HuH-7.5 (cell line): ENCODE results near the gene ARHGEF16.

ENCODE experiments used
- DNase-seq: peaks from one replicate; pipeline ENCODE4 v3.0.0; 2011; ENCODE audit warnings: low spot score

ARHGEF16 gene

DNA sequence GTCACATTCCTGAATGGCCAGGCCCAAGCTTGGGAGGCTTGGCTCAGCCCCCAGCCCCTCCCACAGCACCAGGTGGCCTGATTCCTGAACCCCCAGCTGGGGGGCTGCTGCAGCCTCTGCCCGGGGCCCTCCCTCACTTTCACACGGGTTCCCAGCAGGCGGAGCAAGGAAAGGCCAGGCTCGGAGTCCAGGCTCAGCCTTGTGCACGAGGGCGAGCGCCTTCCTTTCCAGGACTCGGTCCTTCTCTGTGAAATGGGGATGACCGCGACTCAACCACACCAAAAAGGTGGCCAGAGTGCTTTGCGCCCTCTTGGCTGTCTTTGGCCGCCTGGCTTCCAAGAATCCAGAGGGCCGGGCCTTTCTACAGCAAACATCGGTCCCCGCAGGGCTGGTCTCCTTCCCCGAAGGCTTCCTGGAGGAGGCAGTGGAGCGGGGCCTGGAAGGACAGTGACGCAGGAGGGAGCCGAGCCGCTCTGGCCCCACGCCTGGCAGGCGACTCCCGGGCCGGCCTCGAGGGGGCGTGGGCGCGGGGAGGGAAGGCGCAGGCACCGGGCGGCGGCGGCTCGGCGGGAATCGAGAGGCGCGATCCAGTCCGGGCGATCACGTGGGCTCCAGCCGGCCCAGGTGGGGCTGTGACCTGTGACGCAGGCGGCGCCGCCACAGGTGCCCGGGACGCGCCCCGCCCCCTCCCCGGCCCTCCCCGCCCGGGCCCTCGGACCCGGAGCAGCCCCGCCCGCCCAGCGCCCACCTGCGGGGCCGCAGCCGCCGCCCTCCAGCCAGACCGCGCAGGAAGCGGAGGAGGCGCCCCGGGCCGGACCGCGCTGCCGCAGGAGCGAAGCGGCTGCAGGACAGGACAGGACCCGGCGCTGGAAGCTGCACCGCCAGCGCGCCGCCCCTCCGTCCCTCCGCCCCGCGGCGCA is at the start of gene ARHGEF16:
ARHGEF16 (plus strand) TSS at position 775 of the 920 bp plus-strand sequence. CDS start 8,420 bp downstream, outside the sequence.
- peak; percentile 85 for DNase-seq

DNA sequence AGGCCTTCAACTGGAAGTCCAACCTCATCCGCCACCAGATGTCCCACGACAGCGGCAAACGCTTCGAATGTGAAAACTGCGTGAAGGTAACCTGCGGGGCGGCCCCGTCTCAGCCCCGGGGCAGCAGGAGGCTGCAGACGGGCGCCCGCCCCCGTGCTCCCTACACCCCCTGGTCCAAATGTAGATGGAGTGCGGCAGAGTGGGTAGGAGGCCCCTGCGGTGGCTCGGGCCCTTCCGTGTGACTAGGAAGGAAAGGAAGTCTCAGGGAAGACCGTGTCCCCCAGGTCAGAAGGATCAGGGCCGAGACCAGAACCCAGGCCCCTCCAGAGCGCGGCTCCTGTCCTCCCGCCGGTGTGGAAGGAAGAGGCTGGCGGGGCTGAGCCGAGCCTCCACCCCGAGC is 49.7 kb upstream of the ARHGEF16 start:
- DNase-seq: no peak

DNA sequence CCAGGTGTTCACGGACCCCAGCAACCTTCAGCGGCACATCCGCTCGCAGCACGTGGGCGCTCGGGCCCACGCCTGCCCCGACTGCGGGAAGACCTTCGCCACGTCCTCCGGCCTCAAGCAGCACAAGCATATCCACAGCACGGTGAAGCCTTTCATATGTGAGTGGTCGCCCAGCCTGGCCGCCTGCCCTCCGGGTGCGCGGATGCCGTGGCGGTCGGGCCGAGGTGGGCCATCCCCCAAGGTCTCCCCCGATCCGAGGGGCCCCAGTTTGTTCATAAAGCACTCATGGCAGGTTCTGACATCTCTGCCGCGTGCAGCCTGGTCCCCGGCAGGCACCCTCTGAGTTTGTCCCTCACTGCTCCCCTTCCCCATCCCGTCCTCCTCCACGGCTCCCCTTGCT is 49.0 kb upstream of the ARHGEF16 start:
- DNase-seq: no peak

DNA sequence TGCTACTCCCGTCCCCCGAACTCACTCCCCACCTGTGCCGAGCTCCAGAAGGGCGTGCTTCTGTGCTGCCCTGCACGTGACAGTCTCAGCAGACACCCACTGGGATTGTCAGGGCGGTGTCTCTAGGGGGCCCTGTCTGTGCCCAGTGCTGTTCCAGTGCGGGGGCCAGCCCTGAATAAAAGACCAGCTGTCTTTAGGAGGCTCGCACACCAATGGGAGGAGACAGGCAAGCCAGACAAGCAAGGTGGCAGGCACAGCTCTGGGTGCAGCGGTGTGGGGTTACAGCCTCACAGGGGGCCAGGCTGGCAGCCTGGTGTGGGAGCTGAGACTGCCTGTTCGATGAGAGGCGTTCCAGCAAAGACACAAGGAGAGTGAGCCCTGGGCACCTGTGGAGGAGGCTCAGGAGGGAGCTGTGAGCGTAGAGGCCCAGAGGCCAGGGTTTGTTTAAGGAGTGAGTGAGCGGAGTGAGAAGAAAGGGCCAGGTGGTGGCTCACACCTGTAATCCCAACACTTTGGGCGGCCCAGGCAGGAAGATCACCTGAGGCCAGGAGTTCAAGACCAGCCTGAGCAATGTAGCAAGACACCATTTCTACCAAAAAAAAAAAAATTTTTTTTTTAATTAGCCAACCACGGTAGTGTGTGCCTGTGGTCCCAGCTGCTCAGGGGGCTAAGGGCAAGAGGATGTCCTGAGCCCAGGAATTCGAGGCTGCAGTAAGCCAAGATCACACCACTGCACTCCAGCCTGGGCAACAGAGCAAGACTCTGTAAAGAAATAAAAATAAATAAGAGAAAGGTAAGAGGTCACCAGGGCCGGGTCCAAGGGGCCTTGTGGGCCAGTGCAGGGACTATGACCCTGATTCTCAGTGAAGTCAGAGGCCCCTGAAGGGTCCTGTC is 48.2 kb upstream of the ARHGEF16 start:
- DNase-seq: no peak

DNA sequence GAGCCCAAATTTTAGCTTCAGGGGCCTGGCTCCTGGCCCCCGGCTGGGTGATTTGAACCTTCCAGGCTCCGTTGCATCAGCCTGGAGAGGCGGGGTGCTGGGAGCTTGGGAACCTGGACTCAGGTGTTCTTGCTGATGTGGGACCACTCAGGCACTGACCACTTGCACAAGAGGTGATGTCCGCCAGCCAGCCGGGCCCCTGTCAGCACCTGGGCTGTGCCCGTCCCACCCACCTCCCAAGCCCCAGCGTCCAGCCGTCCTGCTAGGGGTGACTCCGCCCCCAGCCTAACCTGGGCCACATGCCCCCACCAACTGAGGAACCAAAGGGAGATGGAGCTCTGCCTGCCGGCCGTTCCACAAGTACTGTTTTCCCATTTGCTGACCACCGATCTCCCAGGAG is 47.4 kb upstream of the ARHGEF16 start:
- DNase-seq: no peak

DNA sequence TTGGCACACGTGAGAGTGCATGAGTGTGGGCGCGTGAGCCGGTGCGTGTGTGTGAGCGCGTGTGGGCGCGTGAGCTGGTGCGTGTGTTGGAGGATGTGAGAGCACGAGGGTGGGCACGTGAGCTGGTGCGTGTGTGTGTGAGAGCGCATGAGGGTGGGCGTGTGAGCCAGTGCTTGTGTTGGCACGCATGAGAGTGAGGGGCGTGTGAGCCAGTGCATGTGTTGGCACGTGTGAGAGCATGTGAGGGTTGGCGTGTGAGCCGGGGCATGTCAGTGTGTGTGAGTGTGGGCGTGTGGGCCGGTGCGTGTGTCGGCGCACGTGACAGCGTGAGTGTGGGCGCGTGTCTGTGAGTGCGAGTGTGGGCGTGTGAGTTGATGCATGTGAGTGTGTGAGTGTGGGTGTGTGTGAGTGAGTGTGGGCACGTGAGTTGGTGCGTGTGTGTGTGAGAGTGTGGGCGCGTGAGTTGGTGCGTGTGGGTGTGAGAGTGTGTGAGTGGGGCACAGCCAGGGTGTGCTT is 45.7 kb upstream of the ARHGEF16 start:
- DNase-seq: no peak

DNA sequence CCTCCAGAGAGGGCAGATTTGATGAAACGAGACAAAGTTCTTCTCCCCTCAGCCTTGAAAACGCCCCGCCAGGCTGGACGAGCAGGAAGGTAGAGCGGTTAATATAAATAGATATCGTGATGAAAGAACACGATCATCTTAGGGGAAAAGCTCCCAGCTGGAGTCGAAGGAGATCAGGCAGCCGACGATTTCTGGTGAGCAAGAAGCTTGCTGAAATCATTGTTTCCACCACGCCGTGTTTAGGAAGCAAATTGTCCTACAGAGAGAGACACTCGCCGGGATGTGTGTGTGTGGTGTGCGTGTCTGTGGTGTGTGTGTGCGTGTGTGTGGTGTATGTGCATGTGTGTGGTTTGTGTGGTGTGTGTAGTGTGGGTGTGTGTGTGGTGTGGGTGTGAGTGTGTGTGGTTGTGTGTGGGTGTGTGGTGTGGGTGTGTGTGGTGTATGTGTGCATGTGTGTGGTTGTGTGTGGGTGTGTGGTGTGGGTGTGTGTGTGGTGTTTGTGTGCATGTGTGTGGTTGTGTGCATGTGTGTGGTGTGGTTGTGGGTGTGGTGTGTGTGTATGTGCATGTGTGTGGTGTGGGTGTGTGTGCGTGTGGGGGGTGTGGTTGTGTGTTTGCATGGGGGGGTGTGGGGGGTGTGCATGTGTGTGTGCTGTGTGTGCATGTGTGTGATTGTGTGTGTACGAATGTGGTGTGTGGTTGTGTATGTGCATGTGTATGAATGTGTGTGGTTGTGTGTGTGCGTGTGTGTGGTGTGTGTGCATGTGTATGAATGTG is 44.9 kb upstream of the ARHGEF16 start:
- DNase-seq: no peak

DNA sequence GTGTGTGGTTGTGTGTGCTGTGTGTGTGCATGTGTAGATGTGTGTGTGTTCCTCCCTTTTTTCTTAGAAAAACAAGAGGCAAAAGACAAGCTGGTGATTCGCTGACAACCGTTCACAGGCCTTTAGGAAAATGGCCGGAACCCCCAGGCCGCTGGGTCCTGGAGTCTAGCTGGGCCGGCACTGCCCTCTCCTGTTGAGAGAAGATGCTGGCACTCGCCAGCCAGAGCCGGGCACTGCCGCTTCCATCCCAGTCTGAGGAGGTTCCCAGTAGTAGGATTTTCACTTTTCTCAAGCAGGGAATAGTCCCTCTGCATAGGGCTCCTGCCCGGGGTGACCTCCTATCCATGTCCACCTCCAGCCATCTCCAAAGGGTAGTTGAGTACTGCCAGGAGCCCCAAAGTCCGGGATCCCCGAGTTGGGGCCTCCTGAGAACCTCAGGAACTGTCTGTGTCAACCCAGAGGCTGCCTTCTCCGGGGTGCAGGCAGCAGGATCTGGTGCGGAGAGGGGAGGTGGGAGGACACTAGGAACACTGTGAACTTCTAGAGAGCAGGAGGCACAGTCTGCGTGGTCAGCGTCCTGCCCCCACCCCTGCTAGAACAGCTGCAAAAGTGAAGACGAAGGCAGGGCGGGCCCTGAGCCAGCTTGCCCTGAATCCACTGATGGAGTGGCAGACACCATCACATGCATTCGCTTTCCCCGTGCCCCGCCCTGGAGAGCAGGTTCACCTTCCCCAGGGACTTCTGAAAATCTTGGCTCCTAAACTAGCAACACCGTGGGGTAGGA is 44.1 kb upstream of the ARHGEF16 start:
- peak; percentile 93 for DNase-seq

DNA sequence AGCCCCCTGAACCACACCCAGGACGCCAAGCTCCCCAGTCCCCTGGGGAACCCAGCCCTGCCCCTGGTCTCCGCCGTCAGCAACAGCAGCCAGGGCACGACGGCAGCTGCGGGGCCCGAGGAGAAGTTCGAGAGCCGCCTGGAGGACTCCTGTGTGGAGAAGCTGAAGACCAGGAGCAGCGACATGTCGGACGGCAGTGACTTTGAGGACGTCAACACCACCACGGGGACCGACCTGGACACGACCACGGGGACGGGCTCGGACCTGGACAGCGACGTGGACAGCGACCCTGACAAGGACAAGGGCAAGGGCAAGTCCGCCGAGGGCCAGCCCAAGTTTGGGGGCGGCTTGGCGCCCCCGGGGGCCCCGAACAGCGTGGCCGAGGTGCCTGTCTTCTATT is 42.7 kb upstream of the ARHGEF16 start:
- no peak for DNase-seq

DNA sequence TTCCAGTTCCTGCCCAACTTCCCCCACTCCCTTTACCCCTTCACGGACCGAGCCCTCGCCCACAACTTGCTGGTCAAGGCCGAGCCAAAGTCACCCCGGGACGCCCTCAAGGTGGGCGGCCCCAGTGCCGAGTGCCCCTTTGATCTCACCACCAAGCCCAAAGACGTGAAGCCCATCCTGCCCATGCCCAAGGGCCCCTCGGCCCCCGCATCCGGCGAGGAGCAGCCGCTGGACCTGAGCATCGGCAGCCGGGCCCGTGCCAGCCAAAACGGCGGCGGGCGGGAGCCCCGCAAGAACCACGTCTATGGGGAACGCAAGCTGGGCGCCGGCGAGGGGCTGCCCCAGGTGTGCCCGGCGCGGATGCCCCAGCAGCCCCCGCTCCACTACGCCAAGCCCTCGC is 42.1 kb upstream of the ARHGEF16 start:
- no peak for DNase-seq

DNA sequence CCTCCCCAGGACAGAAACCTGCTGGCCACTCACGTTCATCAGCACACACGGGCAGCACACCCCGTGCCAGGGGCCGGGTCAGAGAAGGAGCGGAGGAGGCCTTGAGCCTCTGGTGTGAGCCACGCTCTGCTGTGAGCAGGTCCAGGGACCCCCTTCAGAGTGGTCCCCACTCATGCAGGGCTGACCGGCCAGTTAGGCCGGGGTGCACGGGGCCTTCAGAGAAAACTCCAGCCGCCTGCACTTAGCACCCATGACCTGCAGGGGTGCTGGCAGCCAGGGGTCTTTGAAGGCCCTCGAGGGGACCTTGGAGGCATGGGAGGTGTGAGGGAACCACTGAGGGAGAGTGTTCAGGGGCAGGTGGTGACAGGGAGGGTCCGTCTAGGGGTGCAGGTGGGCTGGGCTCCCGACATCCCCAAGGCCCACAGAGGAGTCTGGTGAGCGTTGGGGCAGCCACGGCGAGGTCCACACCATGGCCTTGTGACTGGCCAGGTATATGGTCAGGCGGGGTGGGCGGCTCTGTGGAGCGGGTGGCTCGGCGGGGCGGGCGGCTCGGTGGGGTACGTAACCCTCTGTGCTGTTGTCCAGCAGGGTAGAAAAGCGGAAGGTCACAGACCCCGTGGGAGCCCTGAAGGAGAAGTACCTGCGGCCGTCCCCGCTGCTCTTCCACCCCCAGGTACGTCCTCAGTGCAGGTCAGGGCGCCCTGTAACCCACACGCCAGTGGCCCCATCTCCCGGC is 40.3 kb upstream of the ARHGEF16 start:
- no peak for DNase-seq

DNA sequence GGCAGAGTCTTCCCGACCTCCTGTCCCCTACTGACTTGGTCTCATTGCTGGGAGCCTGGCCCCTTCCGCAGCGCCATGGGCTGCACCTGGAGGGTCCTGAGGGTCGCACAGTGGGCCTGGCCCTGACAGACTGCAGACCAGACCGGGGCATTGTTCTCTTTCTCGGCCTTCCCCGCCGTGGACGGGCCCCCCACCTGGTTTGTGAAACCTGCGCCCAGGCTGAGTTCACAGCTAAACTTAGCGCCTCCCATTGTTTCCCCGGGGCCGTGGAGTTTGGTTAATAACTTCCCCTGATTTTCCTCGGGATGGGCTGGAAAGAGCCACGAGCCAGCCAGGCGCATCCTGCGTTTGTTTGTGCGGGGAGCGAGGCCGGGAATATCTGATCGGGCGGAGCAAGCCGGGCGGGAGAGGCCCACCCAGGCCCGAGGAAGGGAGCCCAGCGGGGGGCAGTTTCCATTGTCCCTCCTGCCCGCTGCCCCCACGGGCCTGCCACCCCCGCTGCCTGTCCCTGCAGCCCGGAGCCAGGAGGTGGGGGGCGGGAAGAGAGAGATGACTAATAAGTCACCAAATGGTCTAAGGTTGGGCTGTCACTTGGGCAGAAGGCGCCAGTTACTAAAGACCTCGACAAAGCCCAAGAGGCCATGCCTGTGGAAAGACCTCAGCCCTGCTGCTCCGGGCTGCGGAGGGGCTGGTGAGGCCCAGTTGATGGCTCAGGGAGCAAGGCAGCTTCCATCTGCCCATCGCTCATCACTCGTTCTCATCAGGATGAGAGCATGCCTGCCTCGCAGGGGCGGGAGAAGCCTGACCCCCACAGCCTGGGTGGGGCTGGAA is 39.0 kb upstream of the ARHGEF16 start:
- DNase-seq: no peak

DNA sequence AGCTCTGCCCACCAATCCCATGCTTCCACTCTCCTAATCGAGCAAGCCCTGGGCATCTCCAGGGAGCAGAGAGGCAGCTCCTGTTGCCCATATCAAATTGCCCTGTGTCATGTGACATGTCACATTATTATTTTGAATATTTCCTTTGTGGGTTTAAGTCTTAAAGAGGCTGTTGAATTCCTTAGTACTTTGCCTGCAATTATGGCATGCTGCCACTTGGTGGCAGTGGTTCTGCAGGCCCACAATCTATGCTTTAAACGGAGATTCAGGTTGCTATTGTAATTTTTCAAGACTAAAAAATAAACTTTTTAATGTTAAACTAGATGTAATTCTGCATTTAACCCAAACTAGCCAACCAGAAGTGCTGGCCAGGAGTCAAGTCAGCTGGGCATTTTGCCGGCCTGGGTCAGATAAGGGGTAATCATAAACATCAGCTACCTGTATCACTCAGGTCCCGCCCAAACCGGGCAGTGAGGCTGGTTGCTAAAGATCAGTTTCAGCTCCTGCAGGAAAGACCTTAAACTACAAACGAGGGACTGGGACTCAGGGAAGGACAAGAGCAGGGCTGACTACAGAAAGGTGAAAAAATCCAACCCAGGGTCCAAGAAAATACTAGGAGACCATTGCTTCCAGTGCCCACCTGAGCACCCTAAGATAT is 37.3 kb upstream of the ARHGEF16 start:
- no peak for DNase-seq

DNA sequence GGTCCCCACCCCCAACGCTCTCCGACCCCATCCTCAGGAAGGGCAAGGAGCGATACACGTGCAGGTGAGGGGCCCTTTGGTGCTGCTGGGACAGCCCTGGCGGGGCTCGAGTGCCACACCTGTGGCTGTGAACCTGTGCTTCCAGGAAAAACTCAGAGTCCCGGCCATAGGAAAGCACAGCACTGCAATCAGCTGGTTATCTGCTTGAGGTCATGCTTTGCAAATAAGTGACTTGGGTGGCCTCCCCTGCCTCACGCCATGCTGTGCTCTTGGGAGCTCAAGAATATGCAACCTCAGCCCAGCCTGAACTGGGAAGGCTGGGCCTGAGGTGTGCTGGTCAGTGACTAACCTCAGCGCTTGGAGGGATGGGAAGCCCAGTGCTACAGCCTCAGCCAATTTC is 36.5 kb upstream of the ARHGEF16 start:
- DNase-seq: no peak

DNA sequence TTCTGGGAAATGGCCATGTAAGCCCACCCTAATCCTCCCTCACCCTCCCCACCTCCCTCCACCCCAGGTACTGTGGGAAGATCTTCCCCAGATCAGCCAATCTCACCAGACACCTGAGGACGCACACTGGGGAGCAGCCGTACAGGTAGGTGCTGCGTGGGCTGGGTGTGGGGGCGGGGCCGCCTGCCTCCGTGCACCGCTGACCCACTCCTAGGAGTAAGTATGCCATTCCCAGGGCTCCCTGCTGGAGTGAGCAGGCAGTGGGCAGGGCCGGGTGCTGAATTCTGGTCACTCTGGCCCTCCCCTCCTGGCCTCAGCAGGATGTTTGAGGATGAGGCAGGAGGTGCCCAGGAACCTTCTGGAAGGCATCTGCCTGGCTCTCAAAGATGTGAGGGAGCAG is 35.9 kb upstream of the ARHGEF16 start:
- DNase-seq: no peak

DNA sequence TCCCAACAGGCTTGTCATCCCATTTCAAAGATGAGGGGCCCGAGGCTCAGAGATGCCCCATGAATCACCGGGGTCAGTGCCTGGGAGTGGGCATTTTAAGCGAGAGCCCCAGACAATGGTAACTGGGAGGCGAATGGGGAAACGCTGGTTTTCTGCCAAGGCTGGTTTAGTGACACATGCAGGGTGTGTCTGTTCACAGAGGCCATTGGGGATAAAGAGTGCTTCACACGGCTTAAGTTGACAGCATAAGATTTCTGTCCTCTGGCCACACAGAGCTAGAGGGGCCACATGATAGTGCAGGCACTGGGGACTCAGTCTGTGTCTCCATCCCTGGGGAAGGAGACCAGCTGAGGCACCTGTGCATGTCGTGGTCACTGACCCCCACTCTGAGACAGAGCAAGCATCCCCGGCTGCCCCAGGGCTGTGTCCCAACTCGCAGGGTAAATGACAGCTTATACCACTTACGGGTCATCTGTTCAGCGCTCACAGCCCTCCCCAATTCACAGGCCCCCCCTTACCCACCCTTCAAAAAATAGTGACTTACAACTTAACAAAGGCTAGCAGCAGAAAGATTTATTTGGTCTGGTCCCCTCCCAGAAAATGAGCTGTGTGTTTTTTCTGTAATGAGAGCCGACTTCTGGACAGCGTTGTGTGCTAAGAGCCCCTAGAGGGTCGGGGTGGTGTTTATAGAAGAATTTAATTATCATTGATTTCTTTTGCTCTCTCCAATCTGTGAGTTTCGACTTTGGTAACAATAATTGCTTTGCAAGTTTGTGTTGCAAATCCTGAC is 34.9 kb upstream of the ARHGEF16 start:
- DNase-seq: no peak

DNA sequence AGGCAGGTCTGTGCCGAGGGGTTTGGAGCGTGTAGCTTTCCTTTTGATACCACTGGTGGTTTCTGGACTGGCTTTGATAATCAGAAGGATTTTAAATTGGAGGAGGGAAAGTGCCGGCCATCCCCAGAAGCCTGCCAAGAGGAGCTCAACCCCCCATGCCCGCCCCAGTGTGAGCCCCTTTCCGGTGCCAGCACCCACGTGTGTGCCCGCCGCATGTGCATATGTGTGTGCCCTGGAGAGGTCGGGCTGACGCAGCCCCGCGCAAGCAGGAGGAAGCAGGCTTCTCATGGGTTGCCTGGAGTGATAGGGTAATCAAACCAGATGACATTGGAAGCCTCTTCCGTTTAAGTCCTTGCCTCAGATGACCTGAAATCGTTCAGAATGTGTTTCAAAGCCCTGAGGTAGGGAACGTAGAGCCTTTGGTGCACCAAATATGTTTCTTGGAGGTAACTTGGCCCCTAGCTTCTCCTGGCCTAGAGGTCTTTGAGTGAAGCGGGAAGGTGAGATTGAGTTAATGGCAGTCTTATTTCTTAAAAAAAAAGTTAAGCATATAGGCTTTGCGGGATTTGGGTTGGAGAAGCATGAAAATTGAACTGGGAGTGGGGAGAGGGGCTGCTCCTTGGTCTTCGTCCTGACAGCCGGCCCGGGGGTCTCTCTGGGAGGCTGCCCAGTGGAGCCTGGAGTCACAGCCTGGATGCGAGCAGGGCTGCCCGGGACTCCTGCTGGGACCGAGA is 34.1 kb upstream of the ARHGEF16 start:
- DNase-seq: no peak
